Measurements from ENCODE around the gene CXCR1.
"Not testable (repeated sequence)": the region's sequence is repeated elsewhere in the genome, so short reads cannot be mapped to it uniquely, and the experiment has no call there.

The CXCR1 gene

DNA sequence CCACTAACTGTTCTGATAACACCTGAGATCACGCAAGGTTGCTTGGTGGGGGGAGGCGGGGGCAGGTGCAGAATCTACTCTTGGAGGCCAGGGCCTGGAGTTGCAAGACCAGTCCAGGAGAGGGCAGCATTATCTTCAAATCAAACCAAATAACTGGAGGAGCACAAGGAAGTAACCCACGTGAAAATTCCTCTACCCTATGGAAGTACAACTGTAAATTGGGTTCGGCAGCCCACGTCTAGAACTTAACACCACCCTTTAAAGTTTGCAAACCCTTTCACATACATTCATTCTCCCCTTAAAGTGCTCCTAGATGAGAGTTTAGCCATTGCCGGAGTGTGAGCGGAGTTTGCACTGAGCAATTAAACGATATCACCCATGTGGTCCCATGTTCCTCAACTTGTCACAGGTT is 19.6 kb upstream of the CXCR1 start:
- Histone ChIP-seq H3K27ac (no peak overlapping the region), H3K4me3 (ENCODE audit: low read depth, low read length) (no peak overlapping the region), H3K36me3 (no peaks in the 10 kb centered on the region), H3K9me3 (ENCODE audit: severe bottlenecking) (peaks cover 3% of the 10 kb centered on the region), H3K27me3 (ENCODE audit: insufficient read depth, low read depth, severe bottlenecking) (peaks cover 41% of the 10 kb centered on the region)
- DNase-seq: peak; percentile 67
- TF ChIP-seq, protein P1, sequence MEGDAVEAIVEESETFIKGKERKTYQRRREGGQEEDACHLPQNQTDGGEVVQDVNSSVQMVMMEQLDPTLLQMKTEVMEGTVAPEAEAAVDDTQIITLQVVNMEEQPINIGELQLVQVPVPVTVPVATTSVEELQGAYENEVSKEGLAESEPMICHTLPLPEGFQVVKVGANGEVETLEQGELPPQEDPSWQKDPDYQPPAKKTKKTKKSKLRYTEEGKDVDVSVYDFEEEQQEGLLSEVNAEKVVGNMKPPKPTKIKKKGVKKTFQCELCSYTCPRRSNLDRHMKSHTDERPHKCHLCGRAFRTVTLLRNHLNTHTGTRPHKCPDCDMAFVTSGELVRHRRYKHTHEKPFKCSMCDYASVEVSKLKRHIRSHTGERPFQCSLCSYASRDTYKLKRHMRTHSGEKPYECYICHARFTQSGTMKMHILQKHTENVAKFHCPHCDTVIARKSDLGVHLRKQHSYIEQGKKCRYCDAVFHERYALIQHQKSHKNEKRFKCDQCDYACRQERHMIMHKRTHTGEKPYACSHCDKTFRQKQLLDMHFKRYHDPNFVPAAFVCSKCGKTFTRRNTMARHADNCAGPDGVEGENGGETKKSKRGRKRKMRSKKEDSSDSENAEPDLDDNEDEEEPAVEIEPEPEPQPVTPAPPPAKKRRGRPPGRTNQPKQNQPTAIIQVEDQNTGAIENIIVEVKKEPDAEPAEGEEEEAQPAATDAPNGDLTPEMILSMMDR (IDR thresholded peaks at IDR 0.05; ENCODE audit: low read depth, low read length): peak; percentile 79

DNA sequence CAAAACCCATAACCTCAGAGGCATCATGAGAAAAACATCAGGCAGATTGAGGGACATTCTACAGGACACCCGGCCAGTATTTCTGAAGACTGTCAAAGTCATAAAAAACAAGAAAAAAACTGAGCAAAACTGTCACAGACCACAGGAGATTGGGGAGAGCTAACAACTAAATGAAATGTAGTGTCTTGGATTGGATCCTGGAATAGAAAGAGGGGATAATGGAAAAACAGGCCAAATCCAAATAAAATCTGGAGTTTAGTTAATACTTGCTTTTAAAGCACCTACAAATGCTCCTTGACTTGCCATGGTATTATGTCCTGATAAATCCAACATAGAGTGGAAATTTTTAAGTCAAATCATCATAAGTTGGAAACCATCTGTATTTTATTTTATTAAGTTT is 17.6 kb upstream of the CXCR1 start:
- TF ChIP-seq, protein P1 (IDR thresholded peaks at IDR 0.05; ENCODE audit: low read depth, low read length): no peak
- Histone ChIP-seq H3K4me3 (ENCODE audit: low read depth, low read length) (no peak overlapping the region), H3K27ac (no peak overlapping the region), H3K36me3 (no peaks in the 10 kb centered on the region), H3K27me3 (ENCODE audit: insufficient read depth, low read depth, severe bottlenecking) (peaks cover 59% of the 10 kb centered on the region), H3K9me3 (ENCODE audit: severe bottlenecking) (peaks cover 3% of the 10 kb centered on the region)
- no peak for DNase-seq

DNA sequence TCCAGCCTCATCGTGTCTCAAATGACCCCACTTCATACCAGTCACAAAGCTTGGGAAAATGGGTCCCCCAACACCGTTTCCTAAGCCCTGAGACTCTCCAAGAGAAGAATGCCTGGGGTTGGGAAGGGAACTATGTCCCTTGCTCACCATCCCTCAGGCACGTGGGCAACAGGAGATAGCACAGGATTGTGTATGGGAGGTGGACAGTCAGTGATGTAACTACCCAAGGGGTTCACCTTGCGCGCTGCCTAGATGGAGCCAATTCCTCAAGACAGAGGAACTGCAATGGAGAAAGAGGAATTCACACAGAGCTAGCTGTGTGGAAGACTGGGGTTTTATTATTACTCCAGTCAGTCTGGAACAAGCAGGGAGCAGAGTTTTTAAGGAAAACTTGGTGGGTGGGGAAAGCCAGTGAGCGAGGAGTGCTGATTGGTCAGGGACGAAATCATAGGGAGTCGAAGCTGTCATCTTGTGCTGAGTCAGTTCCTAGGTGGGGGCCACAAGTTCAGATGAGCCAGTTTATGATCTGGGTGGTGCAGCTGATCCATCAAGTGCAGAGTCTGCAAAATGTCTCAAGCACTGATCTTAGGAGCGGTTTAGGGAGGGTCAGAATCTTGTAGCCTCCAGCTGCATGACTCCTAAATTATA is 13.8 kb upstream of the CXCR1 start:
- Histone ChIP-seq H3K36me3 (no peaks in the 10 kb centered on the region), H3K27ac (no peak overlapping the region), H3K27me3 (ENCODE audit: insufficient read depth, low read depth, severe bottlenecking) (peaks cover 59% of the 10 kb centered on the region), H3K9me3 (ENCODE audit: severe bottlenecking) (peaks cover 3% of the 10 kb centered on the region), H3K4me3 (ENCODE audit: low read depth, low read length) (no peak overlapping the region)
- DNase-seq: no peak
- TF ChIP-seq, protein P1 (IDR thresholded peaks at IDR 0.05; ENCODE audit: low read depth, low read length): no peak

DNA sequence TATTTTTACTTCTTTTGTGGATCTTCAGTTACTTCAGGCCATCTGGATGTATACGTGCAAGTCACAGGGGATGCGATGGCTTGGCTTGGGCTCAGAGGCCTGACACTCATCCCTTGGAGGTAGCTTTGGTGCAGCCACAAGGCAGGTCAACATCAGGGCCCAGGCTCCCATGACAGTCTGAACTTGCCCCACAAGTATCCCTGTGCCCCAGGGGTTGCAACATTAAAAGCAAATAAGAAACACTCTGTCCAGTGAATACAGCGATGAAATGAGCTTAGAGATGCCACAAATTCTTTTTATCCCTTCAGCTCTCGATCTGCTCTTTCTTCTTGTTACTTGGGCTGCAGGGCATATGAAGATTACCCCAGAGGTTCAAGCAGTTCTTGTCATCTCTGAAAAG is 13.0 kb upstream of the CXCR1 start:
- no peak for DNase-seq
- Histone ChIP-seq H3K27me3 (ENCODE audit: insufficient read depth, low read depth, severe bottlenecking) (peaks cover 52% of the 10 kb centered on the region), H3K36me3 (no peaks in the 10 kb centered on the region), H3K4me3 (ENCODE audit: low read depth, low read length) (no peak overlapping the region), H3K27ac (no peak overlapping the region), H3K9me3 (ENCODE audit: severe bottlenecking) (peaks cover 3% of the 10 kb centered on the region)
- TF ChIP-seq, protein P1 (IDR thresholded peaks at IDR 0.05; ENCODE audit: low read depth, low read length): no peak

DNA sequence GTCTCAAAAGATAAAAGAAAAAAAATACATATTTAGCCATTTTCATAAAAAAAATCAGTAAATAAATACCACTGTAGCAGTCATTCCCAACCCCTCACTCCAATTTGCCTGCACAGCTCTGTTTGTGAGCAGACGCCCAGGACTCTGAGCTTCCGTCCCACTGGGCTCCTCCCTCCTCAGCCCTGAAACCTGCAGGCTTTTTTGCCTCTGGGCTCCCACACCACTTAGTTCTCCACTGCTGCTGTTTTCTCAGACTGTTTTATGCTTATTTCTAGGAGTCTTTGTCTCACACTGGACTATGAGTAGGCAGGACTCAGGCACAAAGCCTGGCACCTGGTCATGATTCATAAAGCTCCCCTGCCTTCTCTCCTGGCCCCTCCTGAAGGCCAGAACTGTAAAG is 6.1 kb upstream of the CXCR1 start:
- H3K9me3 ChIP-seq (ENCODE audit: severe bottlenecking): no peaks in the 10 kb centered on the region
- no peak overlapping the region for H3K4me3 ChIP-seq (ENCODE audit: low read depth, low read length)
- no peak for DNase-seq
- H3K27ac ChIP-seq: no peak overlapping the region
- TF ChIP-seq, protein P1 (IDR thresholded peaks at IDR 0.05; ENCODE audit: low read depth, low read length): no peak
- peaks cover 38% of the 10 kb centered on the region for H3K27me3 ChIP-seq (ENCODE audit: insufficient read depth, low read depth, severe bottlenecking)
- no peaks in the 10 kb centered on the region for H3K36me3 ChIP-seq

DNA sequence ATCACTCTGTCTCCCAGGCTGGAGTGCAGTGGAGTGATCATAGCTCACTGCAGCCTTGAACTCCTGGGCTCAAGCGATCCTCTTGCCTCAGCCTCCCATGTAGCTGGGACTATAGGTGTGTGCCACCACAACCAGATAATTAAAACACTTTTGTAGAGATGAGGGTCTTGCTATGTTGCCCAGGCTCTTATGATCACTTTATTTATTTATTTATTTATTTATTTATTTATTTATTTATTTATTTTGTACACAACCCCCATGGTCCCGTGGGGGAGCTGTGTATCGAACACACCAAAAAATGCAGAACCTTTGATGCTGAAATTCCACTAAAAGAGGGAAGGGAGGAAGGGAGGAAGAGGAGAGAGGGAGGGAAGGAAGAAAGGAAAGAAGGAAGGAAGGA is 5.0 kb upstream of the CXCR1 start:
- H3K27me3 ChIP-seq (ENCODE audit: insufficient read depth, low read depth, severe bottlenecking): peaks cover 49% of the 10 kb centered on the region
- DNase-seq; H3K4me3 ChIP-seq (ENCODE audit: low read depth, low read length); H3K27ac ChIP-seq; H3K9me3 ChIP-seq (ENCODE audit: severe bottlenecking); H3K36me3 ChIP-seq: not testable (repeated sequence)

Measured in WERI-Rb-1 (cell line).